Panc1 (cell line): Measurements from ENCODE around the gene BAG1. TPM values are rescaled to one million over a fixed set of nuclear protein-coding genes. Genes with fewer than 3 reads are reported as not detected.

Experiments
- ATAC-seq: fragments of 200-7000 bp; cut with Tn5 transposase; 2 replicates; pipeline ENCODE4 v1.9.1; 2020; ENCODE audit warnings: mild to moderate bottlenecking, moderate library complexity
- BruUV-seq: library from RNA; stranded (reverse); fragments of 400-500 nt; replicated peaks from 2 replicates; lab custom pipeline; 2021; lab: Mats Ljungman, UMichigan
- CTCF ChIA-PET: fragments of 300-600 bp; sonication (Branson Sonifier 250); formaldehyde crosslinking; loops from one replicate; lab custom pipeline; 2022; ENCODE audit warnings: antibody characterized with exemption; lab: Charles Lee
- POLR2A ChIA-PET: fragments of 300-600 bp; sonication (Branson Sonifier 250); formaldehyde crosslinking; loops from one replicate; lab custom pipeline; 2022; ENCODE audit warnings: antibody characterized with exemption; lab: Charles Lee
- DNase-seq: peaks from one replicate; pipeline ENCODE4 v3.0.0-alpha.2; 2010; ENCODE audit warnings: low read depth, low spot score
- H3K27ac ChIP-seq: 2 replicates; pipeline ENCODE4 v1.5.1; 2011; ENCODE audit warnings: mild to moderate bottlenecking, low read length, inconsistent platforms
- H3K27me3 ChIP-seq: fragments of 200-500 bp; sonication (Bioruptor generic); 2 replicates; pipeline ENCODE4 v1.6.0; 2014; ENCODE audit warnings: low read length, inconsistent platforms; ENCODE audit not compliant: control insufficient read depth, insufficient read depth
- H3K36me3 ChIP-seq: fragments of 200-500 bp; sonication (Bioruptor generic); 2 replicates; pipeline ENCODE4 v1.5.1; 2014; ENCODE audit warnings: inconsistent platforms, mild to moderate bottlenecking, low read length, moderate library complexity; ENCODE audit not compliant: control insufficient read depth, insufficient read depth
- H3K4me1 ChIP-seq: 2 replicates; pipeline ENCODE4 v1.5.1; 2011; ENCODE audit warnings: inconsistent platforms, mild to moderate bottlenecking, low read length, moderate library complexity; ENCODE audit not compliant: control insufficient read depth, insufficient read depth
- H3K4me3 ChIP-seq, 2 experiments: 2 replicates each; pipeline ENCODE4 v1.5.1; 2011 to 2012; ENCODE audit warnings: low read depth in 2 of 2, low read length in 2 of 2, mild to moderate bottlenecking in 2 of 2, inconsistent platforms in 1 of 2, moderate library complexity in 1 of 2
- H3K9me3 ChIP-seq: fragments of 200-500 bp; sonication (Bioruptor generic); 2 replicates; pipeline ENCODE4 v1.5.1; 2014; ENCODE audit warnings: low read depth, mild to moderate bottlenecking, inconsistent platforms, low read length, moderate library complexity; ENCODE audit not compliant: control insufficient read depth, insufficient read depth
- CTCF ChIP-seq: fragments of 450-650 bp; IDR thresholded peaks from 2 replicates; pipeline ENCODE4 v1.5.1; 2017; ENCODE audit warnings: mild to moderate bottlenecking
- POLR2AphosphoS5 ChIP-seq: IDR thresholded peaks from 2 replicates; pipeline ENCODE4 v1.6.1; 2012; ENCODE audit warnings: mild to moderate bottlenecking, low read depth, low read length, moderate library complexity
- REST ChIP-seq, 2 experiments: IDR thresholded peaks; 2 replicates each; pipeline ENCODE4 v1.6.1; 2011 to 2012; ENCODE audit warnings: low read depth in 2 of 2, control low read depth in 1 of 2, low read length in 1 of 2, mild to moderate bottlenecking in 1 of 2, moderate library complexity in 1 of 2; ENCODE audit not compliant: insufficient read depth in 1 of 2
- SIN3A ChIP-seq: IDR thresholded peaks from 2 replicates; pipeline ENCODE4 v1.6.1; 2012; ENCODE audit warnings: low read depth, mild to moderate bottlenecking, low read length, moderate library complexity, borderline replicate concordance; ENCODE audit not compliant: insufficient read depth
- TCF7L2 ChIP-seq: IDR thresholded peaks from 2 replicates; pipeline ENCODE4 v1.6.1; 2011; ENCODE audit warnings: mild to moderate bottlenecking, low read depth, low read length, inconsistent platforms
- in situ Hi-C: cut with HindIII; loops from 2 replicates; pipeline ENCODE4 v1.10.0; 2016; ENCODE audit warnings: low sequenced_read_pairs, low pct_unique_long_range_greater_than_20kb
- intact Hi-C: fragments of 100-400 bp; cut with micrococcal nuclease; formaldehyde crosslinking; loops from one replicate; pipeline ENCODE4 v1.10.0; 2022; ENCODE audit not compliant: unreplicated experiment
- total RNA-seq: library from RNA; stranded (reverse); gene quantifications from one replicate; pipeline ENCODE4 v1.2.1, GENCODE V29; 2021; ENCODE audit not compliant: unreplicated experiment

BAG1 gene
- total RNA-seq, 1 experiment from 2014 or later = 95.8 TPM

- in situ Hi-C loops = no loop called here
- TF ChIP-seq POLR2AphosphoS5 = no peak
- no peak for TF ChIP-seq CTCF
- no peak for TF ChIP-seq REST (IDR thresholded peaks at IDR 0.05; ENCODE audit: insufficient read depth in 1 of 2, low read depth in 2 of 2, low read length in 1 of 2)
- TF ChIP-seq SIN3A = no peak
- TF ChIP-seq TCF7L2 = no peak
Observed at GRCh38 chr9:33245341-33245740, 19.2 kb downstream of the BAG1 start.

GRCh38 chr9:33244137-33244784, 20.2 kb downstream of the BAG1 start:
- no TSS peak for BruUV-seq
- intact Hi-C loops (no loop called here), in situ Hi-C loops (no loop called here)
- Histone ChIP-seq H3K27me3 (no peaks in the 10 kb centered on the region), H3K27ac (no peak overlapping the region), H3K9me3 (no peaks in the 10 kb centered on the region), H3K36me3 (no peaks in the 10 kb centered on the region), H3K4me1 (no peaks in the 10 kb centered on the region), H3K4me3 (no peak overlapping the region)
- POLR2A ChIA-PET = interaction anchor here (0.6 to 0.8 kb wide), 2 partner anchors 19 to 865 kb away, joined by 3 to 5 read pairs; no protein-coding TSS in a partner anchor
- DNase-seq (no peak), ATAC-seq (no peak)
- CTCF ChIA-PET = no interaction called here
- TF ChIP-seq POLR2AphosphoS5 (no peak), REST (IDR thresholded peaks at IDR 0.05; ENCODE audit: insufficient read depth in 1 of 2, low read depth in 2 of 2, low read length in 1 of 2) (no peak), CTCF (no peak), TCF7L2 (no peak), SIN3A (no peak)

More at GRCh38 chr9:33245341-33245740, 19.2 kb downstream of the BAG1 start:
- CTCF ChIA-PET = no interaction called here
- Histone ChIP-seq H3K9me3 (no peaks in the 10 kb centered on the region), H3K36me3 (no peaks in the 10 kb centered on the region), H3K4me3 (no peak overlapping the region), H3K4me1 (no peaks in the 10 kb centered on the region), H3K27me3 (no peaks in the 10 kb centered on the region), H3K27ac (no peak overlapping the region)
- intact Hi-C loops = no loop called here
- BruUV-seq = no TSS peak
- POLR2A ChIA-PET = no interaction called here
- DNase-seq (no peak), ATAC-seq (no peak)
